ENCODE data around the gene SCEL. TPM values are rescaled to one million over a fixed set of nuclear protein-coding genes. Genes with fewer than 3 reads are reported as not detected.
A peak's percentile ranks its signal among the peaks of the same experiment; 100 is the strongest.

SCEL gene
- total and polyA plus RNA-seq, 2 experiments from 2014 or later: not detected

GRCh38 chr13:77511552-77511951 is 24.0 kb upstream of the SCEL start:
- Mint-ChIP-seq H3K27me3 (ENCODE audit: insufficient read depth, low read depth, poor library complexity) (no peaks in the 10 kb centered on the region), H3K36me3 (ENCODE audit: low read depth) (no peaks in the 10 kb centered on the region), H3K4me3 (no peak overlapping the region), H3K4me1 (no peaks in the 10 kb centered on the region), H3K9me3 (no peaks in the 10 kb centered on the region), H3K27ac (no peak overlapping the region)
- H2AFZ ChIP-seq: peak overlapping the region; percentile 61; the same call in 1 of the 2 replicates
- ATAC-seq (no peak), DNase-seq (ENCODE audit: low spot score) (no peak)
- no peaks in the 10 kb centered on the region for H4K20me1 ChIP-seq (replicated peaks; ENCODE audit: insufficient read depth)
- H3K36me3 ChIP-seq (ENCODE audit: insufficient read depth): no peaks in the 10 kb centered on the region
- TF ChIP-seq ZNF462 (CRISPR knock-in tag; IDR thresholded peaks at IDR 0.05): no peak
- TF ChIP-seq REST (IDR thresholded peaks at IDR 0.05; ENCODE audit: unreplicated experiment): no peak
- TF ChIP-seq EZH2 (IDR thresholded peaks at IDR 0.05; ENCODE audit: low read depth, unreplicated experiment): no peak
- no peaks in the 10 kb centered on the region for H3K9me2 ChIP-seq (ENCODE audit: insufficient read depth)
- H3K27ac ChIP-seq (ENCODE audit: low read depth): no peak overlapping the region
- no peaks in the 10 kb centered on the region for H3K79me2 ChIP-seq (replicated peaks; ENCODE audit: insufficient read depth)
- no peak overlapping the region for H3K4me2 ChIP-seq
- no peaks in the 10 kb centered on the region for H3K27me3 ChIP-seq (ENCODE audit: insufficient read depth)
- no peak overlapping the region for H3K4me3 ChIP-seq
- no peaks in the 10 kb centered on the region for H3F3A ChIP-seq (replicated peaks; ENCODE audit: low read depth)
- H3K4me1 ChIP-seq (ENCODE audit: insufficient read depth): no peaks in the 10 kb centered on the region
